ENCODE results near the gene CSRP3. TPM values are rescaled to one million over a fixed set of nuclear protein-coding genes. Genes with fewer than 3 reads are reported as not detected.
"Not testable (repeated sequence)": the region's sequence is repeated elsewhere in the genome, so short reads cannot be mapped to it uniquely, and the experiment has no call there.

Gene CSRP3
- total RNA-seq, 4 donors from 2014 or later = not detected

- Histone ChIP-seq H3K27me3 (no peaks in the 10 kb centered on the region), H3K36me3 (peaks cover 0 to 92% (median 7%) of the 10 kb centered on the region in 3 donors), H3K4me3 (no peak overlapping the region), H3K4me1 (no peaks in the 10 kb centered on the region), H3K27ac (no peak overlapping the region), H3K9me3 (no peaks in the 10 kb centered on the region)
- no peak for DNase-seq
- TF ChIP-seq, protein P1, sequence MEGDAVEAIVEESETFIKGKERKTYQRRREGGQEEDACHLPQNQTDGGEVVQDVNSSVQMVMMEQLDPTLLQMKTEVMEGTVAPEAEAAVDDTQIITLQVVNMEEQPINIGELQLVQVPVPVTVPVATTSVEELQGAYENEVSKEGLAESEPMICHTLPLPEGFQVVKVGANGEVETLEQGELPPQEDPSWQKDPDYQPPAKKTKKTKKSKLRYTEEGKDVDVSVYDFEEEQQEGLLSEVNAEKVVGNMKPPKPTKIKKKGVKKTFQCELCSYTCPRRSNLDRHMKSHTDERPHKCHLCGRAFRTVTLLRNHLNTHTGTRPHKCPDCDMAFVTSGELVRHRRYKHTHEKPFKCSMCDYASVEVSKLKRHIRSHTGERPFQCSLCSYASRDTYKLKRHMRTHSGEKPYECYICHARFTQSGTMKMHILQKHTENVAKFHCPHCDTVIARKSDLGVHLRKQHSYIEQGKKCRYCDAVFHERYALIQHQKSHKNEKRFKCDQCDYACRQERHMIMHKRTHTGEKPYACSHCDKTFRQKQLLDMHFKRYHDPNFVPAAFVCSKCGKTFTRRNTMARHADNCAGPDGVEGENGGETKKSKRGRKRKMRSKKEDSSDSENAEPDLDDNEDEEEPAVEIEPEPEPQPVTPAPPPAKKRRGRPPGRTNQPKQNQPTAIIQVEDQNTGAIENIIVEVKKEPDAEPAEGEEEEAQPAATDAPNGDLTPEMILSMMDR (IDR thresholded peaks at IDR 0.05) = no peak
- TF ChIP-seq POLR2A (IDR thresholded peaks at IDR 0.05) = no peak
- WGBS, 2 donors = 94 to 100% methylated on average over 2 of the region's 2 CpGs
- intact Hi-C loops (cut with DNase I) = no loop called here
Measured at GRCh38 chr11:19161651-19162050, 40.1 kb downstream of the CSRP3 start.

GRCh38 chr11:19160847-19161246, 40.9 kb downstream of the CSRP3 start:
- H3K36me3 ChIP-seq = peaks cover 0 to 94% (median 7%) of the 10 kb centered on the region in 3 donors

DNA sequence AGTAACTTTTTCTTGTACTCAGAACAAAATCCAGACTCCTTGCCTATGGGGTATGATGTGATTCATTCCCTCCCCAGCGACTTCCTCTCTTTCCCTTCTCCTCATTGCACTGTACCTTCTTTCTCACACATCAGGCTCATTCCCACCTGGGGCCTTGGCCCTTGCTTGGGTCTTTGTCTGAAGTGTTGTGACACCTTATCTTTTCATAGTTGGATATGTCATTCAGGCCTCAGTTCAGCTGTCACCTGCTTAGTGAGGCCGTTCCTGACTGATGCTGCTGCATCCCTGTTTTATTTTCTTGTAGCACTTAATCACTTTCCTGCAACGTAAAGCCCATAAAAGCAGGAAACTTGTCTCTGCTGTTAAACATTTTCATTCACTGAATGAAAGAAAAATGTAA, 44.9 kb downstream of the CSRP3 start:
- no peaks in the 10 kb centered on the region for H3K4me1 ChIP-seq
- TF ChIP-seq POLR2A (IDR thresholded peaks at IDR 0.05) = no peak
- TF ChIP-seq, protein P1 (IDR thresholded peaks at IDR 0.05) = no peak
- H3K4me3 ChIP-seq = no peak overlapping the region
- no peak overlapping the region for H3K27ac ChIP-seq
- H3K36me3 ChIP-seq = peaks cover 0 to 100% (median 0%) of the 10 kb centered on the region in 3 donors
- WGBS, 2 donors = 59 to 85% methylated on average over 3 of the region's 3 CpGs
- intact Hi-C loops (cut with DNase I) = no loop called here
- no peak for DNase-seq
- H3K27me3 ChIP-seq = no peaks in the 10 kb centered on the region
- H3K9me3 ChIP-seq = no peaks in the 10 kb centered on the region

More at GRCh38 chr11:19160847-19161246, 40.9 kb downstream of the CSRP3 start:
- TF ChIP-seq POLR2A (IDR thresholded peaks at IDR 0.05) = no peak
- TF ChIP-seq, protein P1 (IDR thresholded peaks at IDR 0.05) = no peak
- no peaks in the 10 kb centered on the region for H3K9me3 ChIP-seq
- no peaks in the 10 kb centered on the region for H3K27me3 ChIP-seq
- DNase-seq = no peak
- intact Hi-C loops (cut with DNase I) = no loop called here
- 87% methylated on average over 6 of the region's 6 CpGs for WGBS, 2 donors
- no peaks in the 10 kb centered on the region for H3K4me1 ChIP-seq
- no peak overlapping the region for H3K27ac ChIP-seq
- no peak overlapping the region for H3K4me3 ChIP-seq

DNA sequence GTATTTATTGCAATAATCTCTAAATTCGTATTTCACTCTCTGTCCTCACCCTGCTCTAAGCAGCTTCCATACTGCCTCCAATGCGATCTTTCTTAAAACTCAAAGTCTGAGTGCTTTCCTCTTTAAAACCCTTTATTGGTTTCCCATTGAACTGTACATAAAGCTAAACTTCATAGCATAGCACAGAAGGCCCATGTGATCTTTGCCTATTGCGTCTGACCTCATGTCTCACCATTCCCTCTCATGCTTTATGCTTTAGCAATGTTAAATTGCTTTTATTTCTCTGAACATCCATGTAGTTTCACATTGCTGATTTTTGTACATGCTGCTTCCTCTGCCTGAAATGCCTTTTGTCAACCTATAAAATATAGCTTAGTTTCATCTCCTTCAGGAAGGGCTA, 56.5 kb downstream of the CSRP3 start:
- WGBS, 2 donors = 65 to 92% methylated on average over 3 of the region's 3 CpGs
- Histone ChIP-seq H3K4me1 (no peaks in the 10 kb centered on the region), H3K4me3 (no peak overlapping the region), H3K9me3 (no peaks in the 10 kb centered on the region), H3K27me3 (no peaks in the 10 kb centered on the region), H3K27ac (no peak overlapping the region), H3K36me3 (peaks cover 0 to 66% (median 0%) of the 10 kb centered on the region in 3 donors)
- TF ChIP-seq, protein P1 (IDR thresholded peaks at IDR 0.05) = no peak
- no peak for TF ChIP-seq POLR2A (IDR thresholded peaks at IDR 0.05)
- intact Hi-C loops (cut with DNase I) = no loop called here
- no peak for DNase-seq

- DNase-seq; H3K9me3 ChIP-seq; intact Hi-C loops (cut with DNase I); H3K4me1 ChIP-seq; H3K27me3 ChIP-seq; H3K4me3 ChIP-seq; H3K27ac ChIP-seq: not testable (repeated sequence)
- H3K36me3 ChIP-seq = peaks cover 0 to 27% (median 0%) of the 10 kb centered on the region in 3 donors
- WGBS, 2 donors = 84 to 98% methylated on average over 4 of the region's 4 CpGs
Measured at GRCh38 chr11:19136884-19137283, 64.9 kb downstream of the CSRP3 start.

DNA sequence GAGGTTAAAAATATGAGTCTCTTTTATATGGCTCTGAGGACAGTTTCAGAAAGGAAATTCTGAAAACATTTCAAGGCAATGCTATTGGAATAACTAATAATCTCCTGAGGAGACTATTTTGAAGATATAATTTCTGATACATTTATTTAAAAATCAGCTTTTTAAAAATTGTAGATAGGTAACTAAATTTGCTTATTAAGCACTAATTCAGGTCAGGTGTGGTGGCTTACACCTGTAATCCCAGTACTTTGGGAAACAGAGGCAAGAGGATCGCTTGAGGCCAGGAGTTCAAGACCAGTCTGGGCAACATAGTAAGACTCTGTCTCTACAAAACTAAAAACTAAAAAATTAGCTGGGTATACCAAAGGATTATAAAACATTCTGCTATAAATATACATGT, 67.8 kb downstream of the CSRP3 start:
- intact Hi-C loops (cut with DNase I) = no loop called here
- H3K27ac ChIP-seq = no peak overlapping the region
- 90 to 100% methylated on average over 1 of the region's 1 CpG for WGBS, 2 donors
- H3K9me3 ChIP-seq = no peaks in the 10 kb centered on the region
- H3K27me3 ChIP-seq = no peaks in the 10 kb centered on the region
- TF ChIP-seq, protein P1 (IDR thresholded peaks at IDR 0.05) = no peak
- TF ChIP-seq POLR2A (IDR thresholded peaks at IDR 0.05) = no peak
- DNase-seq = no peak
- no peaks in the 10 kb centered on the region for H3K4me1 ChIP-seq
- peaks cover 0 to 41% (median 0%) of the 10 kb centered on the region in 3 donors for H3K36me3 ChIP-seq
- H3K4me3 ChIP-seq = no peak overlapping the region
